Endothelial cell of umbilical vein (primary cell): ENCODE data around the gene ZNF609. TPM values are rescaled to one million over a fixed set of nuclear protein-coding genes. Genes with fewer than 3 reads are reported as not detected.

Experiments used
- BruUV-seq: library from RNA; stranded (reverse); fragments of 400-500 nt; replicated peaks from 2 replicates; lab custom pipeline; 2021; lab: Mats Ljungman, UMichigan
- CTCF ChIA-PET: fragments of 300-600, 350-600 bp; sonication (Branson Sonifier 250); formaldehyde crosslinking; loops from one replicate; lab custom pipeline; 2021; ENCODE audit warnings: antibody characterized with exemption, inconsistent platforms; lab: Charles Lee
- POLR2A ChIA-PET: fragments of 300-600, 350-600 bp; sonication (Branson Sonifier 250); formaldehyde crosslinking; loops from one replicate; lab custom pipeline; 2021; ENCODE audit warnings: antibody characterized with exemption, inconsistent platforms; lab: Charles Lee
- DNase-seq: peaks from one replicate; pipeline ENCODE4 v3.0.0-alpha.2; 2011; ENCODE audit warnings: low read depth, low spot score
- FAIRE-seq: peaks from 2 replicates; lab custom pipeline; 2011; peaks lifted over from hg19 to GRCh38; lab: Jason Lieb, UNC
- H2AFZ ChIP-seq: 2 replicates; pipeline ENCODE4 v1.6.0; 2012; ENCODE audit warnings: low read depth, low read length, control low read depth, inconsistent platforms
- H3K27ac ChIP-seq: 2 replicates; pipeline ENCODE4 v1.5.1; 2011; ENCODE audit warnings: low read depth, mild to moderate bottlenecking, control low read depth, low read length, moderate library complexity; ENCODE audit not compliant: insufficient read depth
- H3K27me3 ChIP-seq, 2 experiments: 2 replicates each; pipeline versions ENCODE4 v1.6.0 to v1.6.1; 2011; ENCODE audit warnings: low read length in 2 of 2, mixed read lengths in 1 of 2; ENCODE audit not compliant: control insufficient read depth in 2 of 2, insufficient read depth in 2 of 2
- H3K36me3 ChIP-seq, 2 experiments: 2 replicates in 1 of 2; 3 replicates in 1 of 2; pipeline ENCODE4 v1.5.1; 2011; ENCODE audit warnings: low read length in 2 of 2, mild to moderate bottlenecking in 1 of 2, moderate library complexity in 1 of 2; ENCODE audit not compliant: control insufficient read depth in 2 of 2, insufficient read depth in 2 of 2; ENCODE audit errors: extremely low read depth in 1 of 2
- H3K4me1 ChIP-seq: 3 replicates; pipeline ENCODE4 v1.5.1; 2011; ENCODE audit warnings: mild to moderate bottlenecking, low read length; ENCODE audit not compliant: control insufficient read depth, insufficient read depth; ENCODE audit errors: extremely low read depth
- H3K4me2 ChIP-seq: 2 replicates; pipeline ENCODE4 v1.6.1; 2011; ENCODE audit warnings: low read length, control low read depth, mixed read lengths; ENCODE audit not compliant: insufficient read depth
- H3K4me3 ChIP-seq, 3 experiments: fragments of 200-600 bp in 1 of 3; sonication (generic), shearing (Covaris generic) in 1 of 3; replicated peaks in 1 of 3; 2 replicates each; pipeline ENCODE4 v1.5.1; 2011 to 2016; ENCODE audit warnings: control low read depth in 3 of 3, low read length in 3 of 3, mild to moderate bottlenecking in 2 of 3, inconsistent platforms in 1 of 3, low read depth in 1 of 3, moderate library complexity in 1 of 3; ENCODE audit not compliant: insufficient read depth in 1 of 3
- H3K79me2 ChIP-seq: 2 replicates; pipeline ENCODE4 v1.6.0; 2012; ENCODE audit warnings: low read length, inconsistent platforms; ENCODE audit not compliant: control insufficient read depth, insufficient read depth
- H3K9ac ChIP-seq: replicated peaks from 2 replicates; pipeline ENCODE3; 2011; ENCODE audit warnings: low read length, control low read depth; ENCODE audit not compliant: insufficient read depth; ENCODE audit errors: extremely low read depth
- H3K9me1 ChIP-seq: replicated peaks from 3 replicates; pipeline ENCODE4 v1.6.0; 2011; ENCODE audit warnings: mild to moderate bottlenecking, low read length; ENCODE audit not compliant: control insufficient read depth, insufficient read depth; ENCODE audit errors: extremely low read depth
- H3K9me3 ChIP-seq: replicated peaks from 2 replicates; pipeline ENCODE4 v1.5.1; 2012; ENCODE audit warnings: low read length, inconsistent platforms; ENCODE audit not compliant: control insufficient read depth, insufficient read depth
- H4K20me1 ChIP-seq: replicated peaks from 2 replicates; pipeline ENCODE3; 2011; ENCODE audit warnings: mild to moderate bottlenecking, low read length; ENCODE audit not compliant: control insufficient read depth, insufficient read depth; ENCODE audit errors: extremely low read depth
- EZH2 ChIP-seq: IDR thresholded peaks from 2 replicates; pipeline ENCODE4 v1.6.1; 2012; ENCODE audit warnings: borderline replicate concordance, low read depth, mild to moderate bottlenecking, moderate library complexity, low read length, inconsistent platforms; ENCODE audit not compliant: severe bottlenecking
- FOS ChIP-seq: IDR thresholded peaks from 2 replicates; pipeline ENCODE4 v1.6.1; 2011; ENCODE audit warnings: mild to moderate bottlenecking, low read length, moderate library complexity, borderline replicate concordance; ENCODE audit not compliant: insufficient read depth
- GATA2 ChIP-seq: IDR thresholded peaks from 2 replicates; pipeline ENCODE4 v1.7.0; 2011; ENCODE audit warnings: low read depth, mild to moderate bottlenecking, moderate library complexity, mixed read lengths, low read length; ENCODE audit not compliant: insufficient read length, insufficient read depth
- JUN ChIP-seq: IDR thresholded peaks from 2 replicates; pipeline ENCODE4 v1.6.1; 2011; ENCODE audit warnings: borderline replicate concordance, low read depth; ENCODE audit not compliant: insufficient read length, insufficient read depth
- MAX ChIP-seq: IDR thresholded peaks from 2 replicates; pipeline ENCODE4 v1.6.1; 2011; ENCODE audit not compliant: insufficient read depth, insufficient read length
- MYC ChIP-seq: IDR thresholded peaks from one replicate; pipeline ENCODE4 v1.6.1; 2011; ENCODE audit warnings: mild to moderate bottlenecking, low read depth, low read length
- POLR2A ChIP-seq: IDR thresholded peaks from 2 replicates; pipeline ENCODE4 v1.6.1; 2012; ENCODE audit warnings: low read depth, mild to moderate bottlenecking, control low read depth, low read length
- POLR2AphosphoS5 ChIP-seq: IDR thresholded peaks from 2 replicates; pipeline ENCODE4 v1.6.1; 2012; ENCODE audit warnings: low read depth, mild to moderate bottlenecking, control low read depth, low read length, moderate library complexity; ENCODE audit not compliant: insufficient read depth
- dilution Hi-C: fragments of 300-500 bp; cut with MboI; formaldehyde crosslinking; loops from one replicate; pipeline ENCODE4 v1.15.0; 2019; ENCODE audit warnings: low sequenced_read_pairs; ENCODE audit not compliant: extremely low pct_ligation_motif_present
- intact Hi-C: fragments of 100-400 bp; cut with micrococcal nuclease; formaldehyde crosslinking; loops from one replicate; pipeline ENCODE4 v1.10.0; 2022
- polyA plus RNA-seq, 4 experiments: library from polyadenylated mRNA; depleted of rRNA in 3 of 4; stranded (reverse) in 3 of 4; unstranded in 1 of 4; fragments of >200 nt; gene quantifications; 2 replicates each; pipeline versions ENCODE4 v1.2.1 to v1.2.3, GENCODE V29; 2011 to 2012; ENCODE audit warnings: missing spikeins in 1 of 4
- total RNA-seq: library from RNA; stranded (reverse); gene quantifications from 2 replicates; pipeline ENCODE4 v1.2.3, GENCODE V29; 2021
- TF ChIP-seq, protein P1 (sequence below), 2 donors: IDR thresholded peaks; 1 replicate in 1 of 2; 2 replicates in 1 of 2; pipeline ENCODE4 v1.5.1; 2011; ENCODE audit warnings: low read length in 2 of 2, mild to moderate bottlenecking in 2 of 2, moderate library complexity in 2 of 2, control low read depth in 1 of 2, inconsistent platforms in 1 of 2, low read depth in 1 of 2; ENCODE audit not compliant: insufficient read depth in 1 of 2; ENCODE audit errors: extremely low read depth in 1 of 2

Gene ZNF609
- total and polyA plus RNA-seq, 2 donors (not counting 3 experiments of a cell fraction or from before 2014, with no cell fraction given) = 18.2 to 49.6 TPM

GRCh38 chr15:64522226-64522823, 61.9 kb downstream of the ZNF609 start:
- Histone ChIP-seq H3K4me3 (no peak overlapping the region), H3K9ac (no peak overlapping the region), H3K27me3 (no peaks in the 10 kb centered on the region), H3K27ac (no peak overlapping the region), H3K9me3 (no peaks in the 10 kb centered on the region), H4K20me1 (peaks cover 5% of the 10 kb centered on the region), H3K79me2 (peaks cover 94% of the 10 kb centered on the region), H2AFZ (no peak overlapping the region), H3K36me3 (no peaks in the 10 kb centered on the region), H3K9me1 (no peaks in the 10 kb centered on the region), H3K4me2 (no peak overlapping the region), H3K4me1 (peaks cover 34% of the 10 kb centered on the region)
- intact Hi-C loops = no loop called here
- no TSS peak for BruUV-seq
- DNase-seq = no peak
- TF ChIP-seq, protein P1, sequence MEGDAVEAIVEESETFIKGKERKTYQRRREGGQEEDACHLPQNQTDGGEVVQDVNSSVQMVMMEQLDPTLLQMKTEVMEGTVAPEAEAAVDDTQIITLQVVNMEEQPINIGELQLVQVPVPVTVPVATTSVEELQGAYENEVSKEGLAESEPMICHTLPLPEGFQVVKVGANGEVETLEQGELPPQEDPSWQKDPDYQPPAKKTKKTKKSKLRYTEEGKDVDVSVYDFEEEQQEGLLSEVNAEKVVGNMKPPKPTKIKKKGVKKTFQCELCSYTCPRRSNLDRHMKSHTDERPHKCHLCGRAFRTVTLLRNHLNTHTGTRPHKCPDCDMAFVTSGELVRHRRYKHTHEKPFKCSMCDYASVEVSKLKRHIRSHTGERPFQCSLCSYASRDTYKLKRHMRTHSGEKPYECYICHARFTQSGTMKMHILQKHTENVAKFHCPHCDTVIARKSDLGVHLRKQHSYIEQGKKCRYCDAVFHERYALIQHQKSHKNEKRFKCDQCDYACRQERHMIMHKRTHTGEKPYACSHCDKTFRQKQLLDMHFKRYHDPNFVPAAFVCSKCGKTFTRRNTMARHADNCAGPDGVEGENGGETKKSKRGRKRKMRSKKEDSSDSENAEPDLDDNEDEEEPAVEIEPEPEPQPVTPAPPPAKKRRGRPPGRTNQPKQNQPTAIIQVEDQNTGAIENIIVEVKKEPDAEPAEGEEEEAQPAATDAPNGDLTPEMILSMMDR (IDR thresholded peaks at IDR 0.05; ENCODE audit: extremely low read depth in 1 of 2, insufficient read depth in 1 of 2, low read depth in 1 of 2, low read length in 2 of 2) = no peak
- TF ChIP-seq JUN = no peak
- no peak for TF ChIP-seq POLR2AphosphoS5
- TF ChIP-seq EZH2 = no peak
- TF ChIP-seq MYC = no peak
- no peak for TF ChIP-seq POLR2A
- TF ChIP-seq MAX = no peak
- no peak for TF ChIP-seq FOS
- no peak for TF ChIP-seq GATA2
- CTCF ChIA-PET = interaction anchor here (1.2 to 1.4 kb wide), 2 partner anchors 15 to 17 kb away, joined by 3 to 4 read pairs; no protein-coding TSS in a partner anchor
- FAIRE-seq = no peak
- POLR2A ChIA-PET = interaction anchor here (1.4 kb wide), 1 partner anchor 8 kb away, joined by 3 read pairs; no protein-coding TSS in a partner anchor
- dilution Hi-C loops = no loop called here
